ENCODE measurements around the gene TREML2.
"Not testable (repeated sequence)": the region's sequence is repeated elsewhere in the genome, so short reads cannot be mapped to it uniquely, and the experiment has no call there.

Gene TREML2

GRCh38 chr6:41200901-41201763 is at the start of gene TREML2:
Gene TREML2, minus strand, starts transcription at chr6:41201149. Its CDS starts 141 bp downstream, at chr6:41201008.
- DNase-seq (ENCODE audit: low read depth in 2 of 2): peak in 1 of 2 donors; percentile 17

GRCh38 chr6:41247882-41248705 is 47.1 kb upstream of the TREML2 start:
- no peak for DNase-seq (ENCODE audit: low read depth in 2 of 2)

GRCh38 chr6:41247288-41247865 is 46.4 kb upstream of the TREML2 start:
- no peak for DNase-seq (ENCODE audit: low read depth in 2 of 2)

- DNase-seq (ENCODE audit: low read depth in 2 of 2): not testable (repeated sequence)
Observed at GRCh38 chr6:41246529-41246928, 45.6 kb upstream of the TREML2 start.

GRCh38 chr6:41239467-41240159 is 38.7 kb upstream of the TREML2 start:
- DNase-seq (ENCODE audit: low read depth in 2 of 2): no peak

- no peak for DNase-seq (ENCODE audit: low read depth in 2 of 2)
Observed at GRCh38 chr6:41237128-41237527, 36.2 kb upstream of the TREML2 start.

- DNase-seq (ENCODE audit: low read depth in 2 of 2): no peak
Observed at GRCh38 chr6:41236276-41236675, 35.3 kb upstream of the TREML2 start.

- DNase-seq (ENCODE audit: low read depth in 2 of 2): no peak
Observed at GRCh38 chr6:41232667-41233066, 31.7 kb upstream of the TREML2 start.

GRCh38 chr6:41231246-41231645 is 30.3 kb upstream of the TREML2 start:
- DNase-seq (ENCODE audit: low read depth in 2 of 2): no peak

- DNase-seq (ENCODE audit: low read depth in 2 of 2): no peak
Observed at GRCh38 chr6:41229721-41230120, 28.8 kb upstream of the TREML2 start.

GRCh38 chr6:41228616-41229015 is 27.7 kb upstream of the TREML2 start:
- DNase-seq (ENCODE audit: low read depth in 2 of 2): no peak

GRCh38 chr6:41228096-41228495 is 27.1 kb upstream of the TREML2 start, which contains the start of gene TREML4:
Gene TREML4, plus strand, starts transcription at chr6:41228349. Its CDS starts 79 bp downstream, at chr6:41228428.
- no peak for DNase-seq (ENCODE audit: low read depth in 2 of 2)

GRCh38 chr6:41226752-41227151 is 25.8 kb upstream of the TREML2 start:
- DNase-seq (ENCODE audit: low read depth in 2 of 2): no peak

- DNase-seq (ENCODE audit: low read depth in 2 of 2): no peak
Observed at GRCh38 chr6:41224800-41225199, 23.9 kb upstream of the TREML2 start.

GRCh38 chr6:41222513-41222912 is 21.6 kb upstream of the TREML2 start:
- no peak for DNase-seq (ENCODE audit: low read depth in 2 of 2)

GRCh38 chr6:41222045-41222444 is 21.1 kb upstream of the TREML2 start:
- DNase-seq (ENCODE audit: low read depth in 2 of 2): no peak

- DNase-seq (ENCODE audit: low read depth in 2 of 2): no peak
Observed at GRCh38 chr6:41216616-41217015, 15.7 kb upstream of the TREML2 start.

GRCh38 chr6:41215777-41216176 is 14.8 kb upstream of the TREML2 start:
- DNase-seq (ENCODE audit: low read depth in 2 of 2): no peak

- DNase-seq (ENCODE audit: low read depth in 2 of 2): no peak
Observed at GRCh38 chr6:41214559-41215238, 13.8 kb upstream of the TREML2 start.

- DNase-seq (ENCODE audit: low read depth in 2 of 2): no peak
Observed at GRCh38 chr6:41209547-41210320, 8.8 kb upstream of the TREML2 start.
